HG03103 (cell line): ENCODE data around the gene ABCB11.

Experiments used
- ATAC-seq: cut with Tn5 transposase; IDR thresholded peaks from one replicate; pipeline ENCODE4 v1.9.1; 2021; ENCODE audit warnings: low read depth; ENCODE audit not compliant: unreplicated experiment

The ABCB11 gene

GRCh38 chr2:168981651-168982050 is 49.5 kb downstream of the ABCB11 start:
- ATAC-seq: no peak

GRCh38 chr2:168978461-168978861 is 52.7 kb downstream of the ABCB11 start:
- no peak for ATAC-seq

GRCh38 chr2:168977608-168978007 is 53.5 kb downstream of the ABCB11 start:
- ATAC-seq: no peak

- no peak for ATAC-seq
Observed at GRCh38 chr2:168976034-168976654, 55.0 kb downstream of the ABCB11 start.

GRCh38 chr2:168974428-168974827 is 56.7 kb downstream of the ABCB11 start:
- no peak for ATAC-seq

- no peak for ATAC-seq
Observed at GRCh38 chr2:168971261-168971660, 59.9 kb downstream of the ABCB11 start.

GRCh38 chr2:168970711-168971233 is 60.4 kb downstream of the ABCB11 start:
- ATAC-seq: no peak

GRCh38 chr2:168969865-168970264 is 61.3 kb downstream of the ABCB11 start:
- ATAC-seq: no peak

- no peak for ATAC-seq
Observed at GRCh38 chr2:168968342-168968741, 62.8 kb downstream of the ABCB11 start.

GRCh38 chr2:168964251-168964807 is 66.8 kb downstream of the ABCB11 start:
- no peak for ATAC-seq

GRCh38 chr2:168962636-168963035 is 68.5 kb downstream of the ABCB11 start:
- ATAC-seq: no peak

- peak; percentile 80 for ATAC-seq
Observed at GRCh38 chr2:168961450-168962229, 69.5 kb downstream of the ABCB11 start.

GRCh38 chr2:168956392-168956791 is 74.7 kb downstream of the ABCB11 start:
- ATAC-seq: no peak

GRCh38 chr2:168955321-168955720 is 75.8 kb downstream of the ABCB11 start:
- ATAC-seq: no peak

- ATAC-seq: no peak
Observed at GRCh38 chr2:168954256-168954655, 76.9 kb downstream of the ABCB11 start.

- ATAC-seq: no peak
Observed at GRCh38 chr2:168952424-168952823, 78.7 kb downstream of the ABCB11 start.

GRCh38 chr2:168951871-168952270 is 79.3 kb downstream of the ABCB11 start:
- ATAC-seq: no peak

- ATAC-seq: no peak
Observed at GRCh38 chr2:168949324-168949723, 81.8 kb downstream of the ABCB11 start.

- ATAC-seq: peak; percentile 52
Observed at GRCh38 chr2:168948621-168949212, 82.4 kb downstream of the ABCB11 start.

- no peak for ATAC-seq
Observed at GRCh38 chr2:168945508-168945907, 85.6 kb downstream of the ABCB11 start.

GRCh38 chr2:168944065-168944464 is 87.1 kb downstream of the ABCB11 start:
- ATAC-seq: no peak
